OCI-M2 (cell line): Measurements from ENCODE around the gene THSD7A.
A peak's percentile ranks its signal among the peaks of the same experiment; 100 is the strongest.

Experiments
- DNase-seq: peaks from one replicate; lab custom pipeline; 2025; ENCODE audit not compliant: unreplicated experiment; lab: John Stamatoyannopoulos, UW

The THSD7A gene

DNA sequence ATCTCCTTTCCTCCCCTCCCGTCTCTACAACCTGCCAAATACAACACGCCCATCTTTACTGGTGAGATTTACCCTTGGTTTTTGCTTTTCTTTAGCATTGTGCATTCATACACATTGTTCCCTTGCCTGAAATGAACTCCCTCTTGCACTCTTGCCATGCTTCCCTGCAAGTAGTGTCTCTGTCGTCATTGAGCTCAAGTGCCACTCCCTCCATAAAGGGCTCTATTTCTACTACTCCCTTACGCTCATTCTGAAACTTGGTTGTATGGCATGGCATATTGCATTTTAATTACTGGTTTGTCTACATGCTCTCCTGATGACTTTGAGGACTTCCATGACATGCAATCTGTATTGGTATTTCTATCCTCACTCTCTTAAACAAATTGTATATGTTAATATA is 242.7 kb downstream of the THSD7A start:
- DNase-seq = no peak

DNA sequence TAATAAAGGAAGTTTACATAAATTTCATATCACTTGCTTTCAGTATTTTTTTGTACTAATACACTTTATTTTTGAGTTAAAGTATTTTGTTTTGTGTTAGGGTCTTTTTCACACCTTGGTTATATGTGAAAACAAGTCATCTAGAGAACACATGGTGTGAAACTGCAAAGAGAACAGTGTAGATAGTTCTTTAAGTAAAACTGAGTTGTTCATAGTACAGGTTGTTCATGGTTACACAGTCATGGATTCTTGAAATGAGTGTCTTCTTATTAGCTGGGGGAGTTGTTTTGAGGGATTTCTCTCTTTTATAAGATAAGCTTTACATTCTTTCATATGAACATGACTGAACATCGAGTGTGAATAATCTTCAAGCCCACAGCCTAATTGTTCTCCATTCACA is 244.2 kb downstream of the THSD7A start:
- no peak for DNase-seq

GRCh38 chr7:11587048-11587447 is 244.9 kb downstream of the THSD7A start:
- no peak for DNase-seq

DNA sequence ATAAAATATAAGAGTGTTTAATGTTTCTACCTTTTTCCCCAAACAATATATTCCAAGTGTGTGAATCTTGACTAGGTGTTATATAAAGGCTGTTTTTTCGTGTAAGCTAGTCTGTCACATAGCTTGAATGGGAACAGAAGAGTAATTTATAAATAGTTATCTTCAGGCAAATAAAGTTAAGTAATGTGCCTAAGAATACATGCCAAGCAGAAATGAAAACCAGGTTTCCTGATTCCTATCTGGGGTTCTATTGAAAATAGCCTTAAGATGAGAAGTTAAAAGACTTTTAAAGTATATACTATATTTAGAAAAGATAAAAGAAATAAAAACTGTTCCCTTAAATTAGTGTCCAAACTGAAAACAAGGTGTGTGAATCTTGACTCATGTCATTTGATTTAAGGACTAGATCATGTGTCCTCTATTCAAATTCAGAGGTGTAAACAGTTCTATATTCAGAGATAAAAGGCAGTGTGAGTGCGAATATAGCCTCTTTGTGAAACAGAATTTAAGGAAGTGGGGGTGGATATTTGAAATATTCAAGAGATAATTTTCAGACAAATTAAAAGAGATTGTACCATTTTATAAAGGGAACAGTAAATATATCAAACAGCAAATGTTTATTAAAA is 247.5 kb downstream of the THSD7A start:
- no peak for DNase-seq

GRCh38 chr7:11579141-11579540 is 252.9 kb downstream of the THSD7A start:
- DNase-seq = no peak

- no peak for DNase-seq
Observed at GRCh38 chr7:11576310-11576709, 255.7 kb downstream of the THSD7A start.

DNA sequence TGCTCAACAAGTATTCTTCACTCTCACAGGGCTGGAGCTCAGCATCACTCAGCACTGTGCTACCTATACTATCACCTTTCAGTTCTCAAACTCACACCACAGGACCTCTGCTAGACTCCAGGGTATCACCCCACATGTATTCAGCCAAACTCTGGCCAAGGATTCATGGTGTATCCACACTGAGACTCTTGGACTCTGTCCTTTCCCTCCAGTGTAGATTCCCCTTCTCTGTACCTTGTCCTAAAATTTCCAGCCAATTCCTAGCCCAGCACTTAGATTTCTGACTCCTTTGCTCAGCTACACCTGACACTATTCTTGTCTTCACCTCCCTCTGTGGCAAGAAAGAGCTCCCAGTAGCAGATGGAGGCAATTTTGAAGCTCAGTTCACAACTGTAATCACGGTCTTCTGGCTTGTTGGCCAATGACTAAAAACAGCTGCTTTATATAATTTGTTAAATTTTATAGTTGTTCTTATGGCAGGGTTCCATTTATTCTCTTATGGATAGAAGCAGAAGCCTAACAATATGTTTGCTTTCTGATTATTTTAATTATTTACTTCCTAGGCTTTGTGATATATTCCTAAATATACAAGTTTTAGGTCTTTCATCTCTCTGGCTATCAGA is 258.8 kb downstream of the THSD7A start:
- no peak for DNase-seq

DNA sequence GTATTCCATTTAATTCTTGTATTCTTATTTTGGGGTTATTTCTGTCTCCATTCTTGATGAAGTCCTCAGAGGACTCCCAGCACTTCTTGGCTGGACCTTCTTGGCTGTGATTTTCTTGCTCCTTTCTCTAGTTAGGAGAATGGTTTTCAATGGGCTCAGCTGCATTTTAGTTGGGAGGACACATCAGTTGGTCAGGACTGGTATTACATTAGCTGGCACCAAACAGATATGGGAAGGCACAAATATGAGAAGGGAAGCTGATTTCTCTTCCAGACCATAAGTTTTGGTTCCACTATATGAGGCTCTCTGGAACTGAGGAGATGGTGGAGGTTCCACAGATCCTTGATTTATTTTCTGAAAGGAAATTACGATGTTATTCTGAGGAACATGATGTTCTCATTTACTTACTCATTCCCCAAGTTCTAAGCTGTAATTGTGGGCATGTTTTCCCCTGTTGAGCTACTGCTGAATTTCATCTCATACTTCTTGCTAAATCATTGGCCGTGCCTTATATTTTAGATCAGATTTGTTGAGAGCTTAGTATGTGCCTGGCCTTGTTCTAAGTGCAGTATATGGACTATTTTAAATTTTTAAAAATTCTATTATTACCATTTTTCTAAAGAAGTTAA is 261.0 kb downstream of the THSD7A start:
- DNase-seq = no peak

DNA sequence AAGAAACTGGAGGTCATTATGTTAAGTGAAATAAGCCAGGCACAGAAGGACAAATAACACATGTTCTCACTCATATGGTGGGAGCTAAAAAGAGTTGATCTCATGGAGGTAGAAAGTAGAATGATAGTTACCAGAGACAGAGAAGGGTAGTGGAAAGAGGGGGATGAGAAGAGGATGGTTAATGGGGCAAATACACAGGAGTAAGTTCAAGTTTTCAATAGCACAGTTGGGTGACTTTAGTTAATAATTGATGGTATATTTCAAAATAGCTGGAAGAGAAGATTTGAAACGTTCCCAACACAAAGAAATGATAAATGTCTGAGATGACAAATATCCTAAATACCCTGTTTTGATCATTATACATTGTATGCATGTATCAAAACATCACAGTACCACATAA is 261.8 kb downstream of the THSD7A start:
- DNase-seq = no peak

GRCh38 chr7:11567571-11567970 is 264.4 kb downstream of the THSD7A start:
- DNase-seq = no peak

- DNase-seq = peak; percentile 5
Observed at GRCh38 chr7:11557627-11558026, 274.4 kb downstream of the THSD7A start.

DNA sequence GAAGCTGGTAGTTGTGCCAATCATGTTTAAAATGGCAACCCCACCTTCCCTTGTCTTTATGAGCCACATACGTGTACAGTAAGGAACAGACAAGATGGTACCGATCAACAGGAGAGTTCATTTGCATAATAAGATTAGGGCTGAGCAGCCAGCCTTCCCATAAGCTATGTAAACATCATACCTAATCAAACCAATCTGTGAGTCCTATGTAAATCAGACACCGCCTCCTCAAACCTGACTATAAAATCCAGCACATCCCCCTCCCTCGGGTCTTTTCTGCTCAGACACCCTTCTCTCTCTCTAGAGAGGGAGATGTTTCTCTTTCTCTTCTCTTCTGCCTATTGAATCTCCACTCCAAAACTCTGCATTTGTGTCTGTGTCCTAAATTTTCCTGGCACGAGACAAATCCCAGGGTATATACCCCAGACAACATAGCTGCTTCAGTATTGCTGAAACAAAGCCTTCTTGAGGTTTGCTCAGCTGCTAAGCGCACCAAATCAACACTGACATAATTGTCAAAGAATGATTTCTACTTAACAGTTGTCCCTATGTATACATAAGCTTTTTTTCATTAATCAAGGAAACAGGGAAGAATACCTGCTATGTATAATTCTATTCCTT is 279.2 kb downstream of the THSD7A start:
- DNase-seq = no peak

DNA sequence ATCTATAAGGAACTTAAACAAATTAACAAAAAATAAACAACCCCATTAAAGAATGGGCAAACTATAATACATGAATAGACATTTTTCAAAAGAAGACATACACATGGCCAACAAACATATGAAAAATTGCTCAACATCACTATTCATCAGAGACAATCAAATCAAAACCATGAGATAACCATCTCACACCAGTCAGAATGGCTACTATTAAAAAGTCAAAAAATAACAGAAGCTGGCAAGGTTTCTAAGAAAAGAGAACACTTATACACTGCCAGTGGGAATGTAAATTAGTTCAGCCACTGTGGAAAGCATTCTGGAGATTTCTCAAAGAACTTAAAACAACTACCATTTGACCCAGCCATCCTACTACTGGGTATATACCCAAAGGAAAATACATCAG is 280.5 kb downstream of the THSD7A start:
- no peak for DNase-seq

- no peak for DNase-seq
Observed at GRCh38 chr7:11548532-11548931, 283.5 kb downstream of the THSD7A start.

DNA sequence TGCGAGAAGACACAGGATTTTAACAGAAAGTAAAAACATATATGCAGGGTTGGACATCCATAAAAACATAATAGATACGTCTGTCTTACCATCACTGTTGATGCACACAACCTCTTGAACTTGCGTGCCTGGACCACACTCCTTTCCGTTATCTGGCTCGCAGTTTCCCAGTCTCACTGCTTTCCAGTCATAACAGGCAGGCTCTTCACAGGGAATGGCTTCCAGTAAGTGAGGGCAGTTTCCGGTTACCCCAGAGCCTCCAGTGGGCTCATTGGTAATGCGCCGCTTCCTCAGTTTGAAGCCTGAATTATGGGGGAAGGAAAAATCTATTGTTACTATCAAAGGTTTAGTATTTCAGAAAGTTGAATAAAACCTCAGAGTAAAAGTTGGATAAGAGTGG is 290.7 kb downstream of the THSD7A start:
- DNase-seq = no peak

GRCh38 chr7:11540271-11540761 is 291.7 kb downstream of the THSD7A start:
- no peak for DNase-seq

DNA sequence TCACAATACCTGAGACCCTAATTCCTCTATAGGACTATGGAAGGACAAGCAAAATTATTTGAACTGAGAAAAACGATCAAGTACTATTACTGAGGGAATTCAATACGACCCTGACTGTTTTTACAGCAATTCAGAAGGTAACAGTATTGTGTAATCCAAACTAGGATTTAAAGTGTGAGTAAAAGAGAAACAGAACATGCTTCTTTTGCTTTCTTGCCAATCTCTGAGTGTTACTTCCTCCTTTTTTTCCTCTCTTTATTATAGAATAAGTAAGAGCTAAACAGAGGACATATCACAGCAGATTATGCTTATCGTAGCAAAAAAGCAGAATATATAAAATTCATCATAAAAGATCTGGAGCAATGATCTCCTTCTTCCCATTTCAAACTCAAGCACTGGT is 292.1 kb downstream of the THSD7A start:
- DNase-seq = no peak

DNA sequence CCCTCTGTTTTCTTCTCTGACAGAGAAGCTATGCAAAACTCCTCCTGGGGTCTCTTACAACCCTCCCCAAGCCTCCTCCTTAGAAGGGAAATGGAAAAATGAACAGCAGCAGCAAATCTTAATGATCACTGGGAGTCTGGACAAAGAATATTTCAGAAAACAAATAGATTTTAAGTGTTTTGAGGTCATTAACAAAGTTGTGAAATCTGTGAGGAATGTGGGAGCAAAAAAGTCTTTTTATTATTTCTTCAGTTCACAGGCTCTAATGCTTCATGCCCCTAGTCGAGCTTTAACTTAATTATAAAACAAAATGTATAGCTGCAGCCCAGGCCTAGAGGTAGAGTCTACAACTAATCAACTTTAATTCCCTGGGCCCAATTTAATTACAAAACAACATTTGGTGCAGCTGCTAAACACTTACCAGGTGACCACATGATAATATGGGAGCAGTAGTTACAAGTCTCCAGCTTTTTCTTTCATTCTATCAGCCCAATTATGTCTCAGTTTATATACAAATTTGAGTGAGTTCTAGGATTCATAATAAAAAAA is 293.2 kb downstream of the THSD7A start:
- DNase-seq = no peak

GRCh38 chr7:11533229-11533820 is 298.7 kb downstream of the THSD7A start:
- DNase-seq = no peak

DNA sequence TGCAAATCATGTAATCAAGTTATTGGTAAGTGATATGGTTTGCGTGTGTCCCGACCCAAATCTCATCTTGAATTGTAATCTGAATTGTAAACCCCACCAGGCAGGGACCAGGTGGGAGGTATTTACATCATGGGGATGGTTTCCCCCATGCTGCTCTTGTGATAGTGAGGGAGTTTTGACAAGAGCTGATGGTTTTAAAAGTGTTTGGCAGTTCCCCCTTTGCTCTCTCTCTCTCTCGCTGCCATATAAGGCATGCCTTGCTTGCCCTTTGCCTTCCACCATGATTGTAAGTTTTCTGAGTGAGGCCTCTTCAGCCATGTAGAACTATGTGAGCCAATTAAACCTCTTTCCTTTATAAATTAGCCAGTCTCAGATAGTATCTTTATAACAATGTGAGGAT is 302.6 kb downstream of the THSD7A start:
- DNase-seq = no peak

- DNase-seq = no peak
Observed at GRCh38 chr7:11527707-11528106, 304.3 kb downstream of the THSD7A start.
